NCI-H2227 (cell line): ENCODE results near the gene VAV1.

Source experiments
- DNase-seq: peaks from one replicate; lab custom pipeline; 2025; ENCODE audit not compliant: unreplicated experiment; lab: John Stamatoyannopoulos, UW

Gene VAV1

GRCh38 chr19:6886277-6886897, 113.9 kb downstream of the VAV1 start:
- DNase-seq = no peak

- DNase-seq = no peak
Measured at GRCh38 chr19:6887316-6887715, 114.8 kb downstream of the VAV1 start, which contains the start of gene ADGRE1. TSS of gene ADGRE1 (plus strand) at chr19:6887579. CDS start at chr19:6887609, 30 bp downstream.

GRCh38 chr19:6888967-6889366, 116.5 kb downstream of the VAV1 start:
- DNase-seq = no peak

- no peak for DNase-seq
Measured at GRCh38 chr19:6890401-6890913, 117.9 kb downstream of the VAV1 start.

GRCh38 chr19:6890938-6891337, 118.4 kb downstream of the VAV1 start:
- DNase-seq = no peak

- DNase-seq = no peak
Measured at GRCh38 chr19:6891761-6892385, 119.4 kb downstream of the VAV1 start.

- DNase-seq = no peak
Measured at GRCh38 chr19:6894313-6894712, 121.8 kb downstream of the VAV1 start.

- DNase-seq = no peak
Measured at GRCh38 chr19:6903446-6903845, 130.9 kb downstream of the VAV1 start.

GRCh38 chr19:6906559-6907060, 134.1 kb downstream of the VAV1 start:
- DNase-seq = no peak
